Omental fat pad (tissue), 4 donors: ENCODE results near the gene SHISA7. TPM values are rescaled to one million over a fixed set of nuclear protein-coding genes. Genes with fewer than 3 reads are reported as not detected.
"Not testable (repeated sequence)": the region's sequence is repeated elsewhere in the genome, so short reads cannot be mapped to it uniquely, and the experiment has no call there.

ENCODE experiments used
- ATAC-seq: fragments of 150-250 bp; one replicate; pipeline ENCODE4 v1.9.1; 2016; ENCODE audit warnings: mild to moderate bottlenecking, moderate library complexity; ENCODE audit not compliant: low FRiP score
- DNase-seq: peaks from one replicate; pipeline ENCODE4 v3.0.0-alpha.2; 2019; ENCODE audit warnings: low spot score
- total RNA-seq, 4 donors: library from RNA; depleted of rRNA; stranded (reverse); fragments of >200 nt; gene quantifications; one replicate each; pipeline ENCODE4 v1.1.0, GENCODE V29; 2016
- TF ChIP-seq, protein P1 (sequence below), 3 donors: fragments of 450-650 bp; IDR thresholded peaks; one replicate each; pipeline ENCODE4 v1.5.1; 2016 to 2017; ENCODE audit warnings: antibody characterized with exemption in 3 of 3, mild to moderate bottlenecking in 3 of 3, moderate library complexity in 2 of 3

SHISA7 gene
- total RNA-seq, 4 donors from 2014 or later = not detected

DNA sequence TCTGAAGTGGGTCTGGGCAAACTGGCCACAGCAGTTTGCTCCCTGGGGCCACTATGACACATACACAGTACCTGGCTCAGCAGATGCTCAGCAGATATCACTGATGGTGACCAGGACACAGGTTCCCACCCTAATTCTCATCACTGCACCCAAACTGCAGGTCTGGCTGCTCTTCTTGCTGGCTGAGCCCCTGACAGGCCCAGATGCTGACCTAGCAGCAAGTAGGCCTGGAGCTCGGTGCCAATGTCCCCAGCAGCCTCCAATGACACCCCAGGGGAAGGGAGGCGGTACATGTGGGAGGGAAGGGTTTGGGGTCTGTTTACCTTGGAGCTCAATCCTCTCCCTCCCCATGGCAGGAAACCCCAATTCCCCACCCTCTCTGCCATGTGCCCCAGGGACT, 40.6 kb downstream of the SHISA7 start:
- no peak for ATAC-seq
- TF ChIP-seq, protein P1, sequence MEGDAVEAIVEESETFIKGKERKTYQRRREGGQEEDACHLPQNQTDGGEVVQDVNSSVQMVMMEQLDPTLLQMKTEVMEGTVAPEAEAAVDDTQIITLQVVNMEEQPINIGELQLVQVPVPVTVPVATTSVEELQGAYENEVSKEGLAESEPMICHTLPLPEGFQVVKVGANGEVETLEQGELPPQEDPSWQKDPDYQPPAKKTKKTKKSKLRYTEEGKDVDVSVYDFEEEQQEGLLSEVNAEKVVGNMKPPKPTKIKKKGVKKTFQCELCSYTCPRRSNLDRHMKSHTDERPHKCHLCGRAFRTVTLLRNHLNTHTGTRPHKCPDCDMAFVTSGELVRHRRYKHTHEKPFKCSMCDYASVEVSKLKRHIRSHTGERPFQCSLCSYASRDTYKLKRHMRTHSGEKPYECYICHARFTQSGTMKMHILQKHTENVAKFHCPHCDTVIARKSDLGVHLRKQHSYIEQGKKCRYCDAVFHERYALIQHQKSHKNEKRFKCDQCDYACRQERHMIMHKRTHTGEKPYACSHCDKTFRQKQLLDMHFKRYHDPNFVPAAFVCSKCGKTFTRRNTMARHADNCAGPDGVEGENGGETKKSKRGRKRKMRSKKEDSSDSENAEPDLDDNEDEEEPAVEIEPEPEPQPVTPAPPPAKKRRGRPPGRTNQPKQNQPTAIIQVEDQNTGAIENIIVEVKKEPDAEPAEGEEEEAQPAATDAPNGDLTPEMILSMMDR (IDR thresholded peaks at IDR 0.05) = no peak
- DNase-seq = no peak

DNA sequence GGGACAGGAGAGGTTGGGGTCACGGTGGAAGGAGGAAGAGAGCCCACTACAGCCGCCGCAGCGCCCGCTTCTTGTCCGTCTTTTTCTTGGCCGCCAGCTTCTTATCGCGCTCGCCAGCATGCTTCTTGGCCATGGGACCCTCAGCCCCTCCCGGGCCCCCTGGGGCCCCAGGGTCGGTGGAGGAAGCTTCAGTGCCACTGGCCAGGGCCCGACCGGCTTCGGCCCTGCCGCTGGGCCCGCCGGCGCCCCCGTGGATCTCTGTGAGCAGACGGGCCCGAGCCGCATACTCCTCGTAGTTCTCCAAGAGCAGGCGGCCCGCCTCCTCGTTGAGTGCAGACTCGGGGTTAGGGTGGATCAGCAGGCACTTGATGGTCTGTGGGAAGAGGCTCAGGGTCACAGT, 41.7 kb downstream of the SHISA7 start:
- not testable (repeated sequence) for DNase-seq, ATAC-seq

DNA sequence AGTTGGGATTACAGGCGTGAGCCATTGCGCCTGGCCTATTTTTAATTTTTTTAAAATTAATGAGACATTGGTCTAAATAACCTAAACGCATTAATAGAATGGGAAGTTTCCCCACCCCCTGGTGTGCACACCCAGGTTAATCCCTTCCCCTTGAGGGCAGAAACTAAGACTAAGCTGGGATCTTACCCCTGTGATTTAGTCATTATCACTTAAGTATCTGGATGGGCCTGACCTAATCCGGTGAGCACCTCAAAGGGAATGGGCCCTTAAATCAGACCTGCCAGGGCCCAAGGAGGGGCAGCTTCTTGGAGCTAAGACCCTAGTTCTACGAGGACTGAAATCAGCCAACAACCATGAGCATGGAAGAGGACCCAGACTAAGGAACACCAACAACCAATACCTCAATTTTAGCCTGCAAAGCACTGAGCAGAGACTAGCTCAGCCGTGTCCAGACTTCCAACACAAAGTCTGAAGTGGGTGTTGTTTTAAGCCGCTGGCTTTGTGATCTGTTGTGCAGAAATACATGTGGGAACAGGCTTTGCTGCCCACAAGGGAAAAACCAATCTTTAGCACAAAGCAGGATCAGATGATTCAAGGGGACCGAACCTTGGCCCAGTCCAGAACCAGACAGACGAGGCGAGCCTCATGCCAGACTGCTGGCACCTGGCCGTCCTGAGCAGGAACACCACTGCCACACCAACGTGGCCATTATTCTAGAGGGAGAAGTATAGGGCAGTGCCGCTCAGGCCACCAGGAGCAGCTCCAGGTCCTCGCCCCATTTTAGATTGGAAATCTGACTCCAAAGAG, 42.6 kb downstream of the SHISA7 start:
- TF ChIP-seq, protein P1 (IDR thresholded peaks at IDR 0.05) = no peak
- ATAC-seq (no peak), DNase-seq (no peak)

DNA sequence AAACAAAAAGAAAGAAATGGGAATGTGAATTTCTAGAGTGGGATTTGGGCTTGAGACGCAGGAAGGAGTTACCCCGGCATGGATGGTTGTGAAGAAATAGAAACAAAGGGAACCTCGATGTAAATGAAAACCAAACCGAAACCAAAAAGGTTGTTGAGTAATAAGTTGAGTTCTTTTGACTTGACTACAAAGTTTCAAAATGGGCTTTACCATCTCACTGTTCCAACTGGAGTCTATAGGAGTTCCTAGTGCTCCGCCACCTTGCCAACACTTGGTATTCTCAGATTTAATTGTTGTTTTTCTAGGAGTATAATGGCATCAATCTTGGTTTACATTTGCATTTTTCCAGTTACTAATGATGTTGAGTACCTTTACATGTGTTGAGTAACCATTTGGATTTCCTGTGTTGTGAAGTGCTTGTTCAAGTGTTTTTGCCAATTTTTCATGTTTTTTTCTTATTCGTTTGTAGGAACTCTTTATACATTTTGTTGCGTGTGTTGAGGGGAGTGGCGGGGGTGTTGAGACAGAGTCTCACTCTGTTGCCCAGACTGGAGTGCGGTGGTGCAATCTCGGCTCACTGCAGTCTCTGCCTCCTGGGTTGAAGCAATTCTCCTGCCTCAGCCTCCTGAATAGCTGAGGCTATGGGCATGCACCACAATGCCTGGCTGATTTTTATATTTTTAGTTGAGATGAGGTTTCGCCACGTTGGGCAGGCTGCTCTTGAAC, 44.7 kb downstream of the SHISA7 start:
- TF ChIP-seq, protein P1 (IDR thresholded peaks at IDR 0.05) = no peak
- ATAC-seq (no peak), DNase-seq (no peak)

DNA sequence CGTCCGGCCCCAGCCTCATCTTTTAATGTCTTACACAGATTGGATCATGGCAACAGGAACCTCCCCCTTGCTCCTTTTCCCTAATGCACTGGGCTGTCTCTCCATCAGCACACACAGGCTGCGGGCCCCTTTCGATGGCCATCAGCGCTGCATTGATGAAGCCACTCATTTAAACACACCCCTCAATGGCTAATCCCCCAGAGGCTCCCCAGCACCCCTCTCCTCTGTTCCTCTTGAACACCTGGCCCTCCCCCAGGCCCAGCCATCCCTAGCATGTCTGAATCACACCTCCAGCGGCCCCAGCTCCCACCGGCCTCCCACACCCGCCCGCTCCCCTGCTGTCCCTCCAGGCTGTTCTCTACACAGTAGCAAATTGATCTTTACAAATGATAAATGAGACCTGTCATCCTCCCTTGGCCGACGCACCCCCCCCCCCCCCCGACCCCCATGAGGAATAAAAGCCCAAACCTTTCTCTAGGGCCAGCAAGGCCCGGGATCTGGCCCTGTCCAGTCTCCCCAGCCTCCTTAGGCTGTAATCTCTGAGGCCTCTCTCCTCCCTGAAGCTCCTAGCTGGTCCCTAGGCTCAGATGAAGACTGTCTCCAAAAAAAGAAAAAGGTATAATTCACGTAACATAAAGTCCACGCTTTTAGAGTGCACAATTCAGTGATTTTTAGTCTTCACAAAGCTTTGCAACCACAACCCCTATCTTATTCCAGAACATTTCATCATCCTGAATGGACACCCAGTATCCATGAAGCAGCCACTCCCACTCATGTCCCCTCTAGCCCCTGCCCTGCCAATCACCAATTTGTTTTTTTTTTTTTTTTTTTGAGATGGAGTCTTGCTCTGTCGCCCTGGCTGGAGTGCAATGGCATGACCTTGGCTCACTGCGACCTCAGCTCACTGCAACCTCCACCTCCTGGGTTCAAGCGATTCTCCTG, 50.0 kb downstream of the SHISA7 start:
- TF ChIP-seq, protein P1 (IDR thresholded peaks at IDR 0.05) = no peak
- ATAC-seq = no peak
- DNase-seq = no peak

DNA sequence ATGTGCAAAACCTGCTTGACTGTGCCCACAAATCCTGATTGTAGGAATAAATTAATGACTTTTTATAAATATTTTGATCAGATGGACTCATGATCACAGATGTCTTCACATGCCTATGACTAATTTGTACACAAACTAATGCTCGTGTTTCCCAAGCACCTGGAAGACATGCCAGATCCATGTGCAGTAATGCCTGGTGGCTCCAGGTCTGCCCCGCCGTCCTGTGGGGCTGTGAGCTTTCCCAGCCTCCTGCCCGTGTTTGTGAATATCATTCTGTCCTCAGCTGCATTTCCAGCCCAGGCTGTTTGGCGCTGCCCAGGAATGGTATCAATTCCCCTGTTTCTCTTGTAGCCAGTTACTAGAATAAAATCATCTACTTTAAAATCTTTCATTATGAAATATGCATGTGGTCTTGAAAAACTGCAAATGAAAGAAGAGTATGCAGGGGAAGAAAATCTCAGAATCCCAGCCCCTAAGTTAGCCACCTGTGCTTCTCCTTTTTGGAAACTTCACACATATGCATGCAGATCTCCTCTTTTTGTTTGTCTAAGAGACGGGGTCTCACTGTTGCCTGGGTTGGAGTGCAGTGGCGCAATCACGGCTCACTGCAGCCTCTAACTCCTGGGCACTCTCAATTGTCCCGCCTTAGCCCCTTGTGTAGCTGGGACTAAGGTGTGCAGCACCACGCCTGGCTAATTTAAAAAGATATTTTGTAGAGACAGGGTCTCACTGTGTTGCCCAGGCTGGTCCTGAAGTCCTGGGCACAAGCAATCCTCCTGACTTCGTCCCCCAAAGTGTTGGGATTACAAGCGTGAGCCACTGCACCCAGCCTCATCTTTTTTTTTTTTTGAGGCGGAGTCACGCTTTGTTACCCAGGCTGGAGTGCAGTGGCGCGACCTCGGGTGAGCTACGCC, 51.1 kb downstream of the SHISA7 start:
- no peak for DNase-seq
- TF ChIP-seq, protein P1 (IDR thresholded peaks at IDR 0.05) = no peak

More for the DNA sequence above, 51.1 kb downstream of the SHISA7 start:
- no peak for ATAC-seq
